Prostate gland (tissue), 2 donors: ENCODE measurements around the gene PIWIL1.

Experiments
- CTCF ChIP-seq, 4 experiments: fragments of 200-600 bp in 2 of 4; fragments of 450-650 bp in 2 of 4; sonication (generic) in 2 of 4; IDR thresholded peaks; 1 replicate in 3 of 4; 2 replicates in 1 of 4; pipeline ENCODE4 v1.5.1; 2016 to 2019; ENCODE audit warnings: antibody characterized with exemption in 4 of 4, mild to moderate bottlenecking in 2 of 4, moderate library complexity in 2 of 4
- POLR2AphosphoS5 ChIP-seq: sonication (generic); formaldehyde crosslinking; IDR thresholded peaks from one replicate; pipeline ENCODE4 v1.6.1; 2017; ENCODE audit warnings: antibody characterized with exemption

GRCh38 chr12:130288206-130288605 is 49.5 kb upstream of the PIWIL1 start:
- no peak for TF ChIP-seq CTCF (IDR thresholded peaks at IDR 0.05)
- no peak for TF ChIP-seq POLR2AphosphoS5
